ENCODE data around the gene CPA4.

The CPA4 gene

GRCh38 chr7:130366564-130366963 lies 73.6 kb downstream of the CPA4 start:
- no peak for DNase-seq

GRCh38 chr7:130367088-130367755 lies 74.3 kb downstream of the CPA4 start:
- DNase-seq = peak; percentile 28

- DNase-seq = no peak
Observed at GRCh38 chr7:130367836-130368746, 75.1 kb downstream of the CPA4 start.

- DNase-seq = peak; percentile 22
Observed at GRCh38 chr7:130369110-130369711, 76.2 kb downstream of the CPA4 start.

- no peak for DNase-seq
Observed at GRCh38 chr7:130369831-130370550, 77.0 kb downstream of the CPA4 start.

- no peak for DNase-seq
Observed at GRCh38 chr7:130371046-130371445, 78.1 kb downstream of the CPA4 start.

- no peak for DNase-seq
Observed at GRCh38 chr7:130372402-130373165, 79.6 kb downstream of the CPA4 start.
